Cortex of kidney (tissue), 1 donor: ENCODE measurements around the gene MYH9.
"Not testable (repeated sequence)": the region's sequence is repeated elsewhere in the genome, so short reads cannot be mapped to it uniquely, and the experiment has no call there.

ENCODE experiments used
- DNase-seq: peaks from one replicate; lab custom pipeline; 2025; lab: John Stamatoyannopoulos, UW

Gene MYH9

DNA sequence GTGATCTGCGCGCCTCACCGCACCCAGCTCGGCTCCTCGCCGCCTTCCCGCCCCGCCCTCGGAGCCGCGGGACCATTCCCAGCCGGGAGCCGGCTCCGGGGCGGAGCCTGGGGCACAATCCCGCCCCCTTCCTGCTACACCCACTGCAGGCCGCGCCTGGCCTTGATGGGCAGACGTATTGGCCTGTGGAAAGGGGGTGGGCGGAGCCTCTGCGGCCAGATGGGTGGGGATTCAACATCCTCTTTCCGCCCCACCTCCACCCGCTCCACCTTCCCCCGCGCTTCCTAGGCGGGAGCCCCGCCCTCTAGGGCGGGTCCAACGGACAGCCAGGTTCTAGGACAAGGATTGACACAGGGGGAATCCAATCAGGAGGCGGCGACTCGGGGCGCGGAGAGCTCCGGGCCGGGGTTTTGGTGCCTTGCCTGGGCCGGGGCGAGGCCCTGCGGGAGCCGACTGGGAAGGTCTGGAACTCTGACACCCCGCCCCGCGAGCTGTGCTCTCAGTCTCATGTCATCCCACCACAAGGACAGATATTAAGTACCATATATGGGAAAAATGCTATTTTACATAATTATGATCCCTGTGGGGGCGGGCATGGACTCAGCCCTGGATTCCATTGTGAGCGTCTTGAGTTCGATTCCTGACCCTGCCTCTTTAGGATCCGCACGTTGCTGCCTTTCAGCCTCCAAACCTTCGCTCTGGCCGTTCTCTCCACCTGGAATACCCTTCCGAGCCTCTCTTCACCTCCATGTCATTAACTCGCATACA is at the start of gene MYH9:
TSS of gene MYH9 (minus strand) at position 9 of the 768 bp plus-strand sequence. CDS start 38,731 bp downstream, outside the sequence.
- peak; percentile 95 for DNase-seq

- no peak for DNase-seq
Observed at GRCh38 chr22:36435516-36436415, 48.0 kb upstream of the MYH9 start.

GRCh38 chr22:36433318-36434231 is 45.8 kb upstream of the MYH9 start:
- DNase-seq, result no peak

GRCh38 chr22:36432592-36433317 is 45.0 kb upstream of the MYH9 start:
- DNase-seq, result no peak

GRCh38 chr22:36431977-36432376 is 44.2 kb upstream of the MYH9 start:
- no peak for DNase-seq

- DNase-seq, result no peak
Observed at GRCh38 chr22:36430863-36431262, 43.1 kb upstream of the MYH9 start.

GRCh38 chr22:36427952-36428351 is 40.2 kb upstream of the MYH9 start:
- not testable (repeated sequence) for DNase-seq

DNA sequence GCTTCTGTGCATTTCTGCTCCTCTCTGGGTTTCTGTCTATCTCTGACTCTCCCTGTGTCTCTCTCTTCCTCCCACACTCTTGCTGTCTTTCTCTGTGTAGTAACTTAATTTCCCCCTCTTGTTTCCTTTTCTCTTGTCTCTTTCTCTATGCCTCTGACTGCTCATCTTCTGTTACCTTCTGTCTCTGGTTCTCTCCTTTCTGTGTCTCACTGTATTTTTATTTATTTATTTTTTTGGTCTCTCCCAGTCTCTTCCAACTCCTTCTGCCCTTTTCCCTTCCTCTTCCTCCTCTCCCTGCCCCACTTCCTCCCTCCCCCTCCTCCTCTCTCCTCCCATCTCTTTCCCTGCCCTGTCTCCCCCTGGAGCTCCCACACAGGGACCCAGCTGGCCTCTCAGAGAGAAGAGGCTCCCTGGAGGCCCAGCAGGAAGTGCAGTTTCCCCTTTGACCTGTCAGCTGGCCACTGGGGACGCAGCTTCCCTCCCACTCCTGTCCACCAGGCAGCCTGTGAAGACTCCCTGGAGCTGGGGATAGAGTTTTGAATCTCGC is 38.3 kb upstream of the MYH9 start:
- no peak for DNase-seq

DNA sequence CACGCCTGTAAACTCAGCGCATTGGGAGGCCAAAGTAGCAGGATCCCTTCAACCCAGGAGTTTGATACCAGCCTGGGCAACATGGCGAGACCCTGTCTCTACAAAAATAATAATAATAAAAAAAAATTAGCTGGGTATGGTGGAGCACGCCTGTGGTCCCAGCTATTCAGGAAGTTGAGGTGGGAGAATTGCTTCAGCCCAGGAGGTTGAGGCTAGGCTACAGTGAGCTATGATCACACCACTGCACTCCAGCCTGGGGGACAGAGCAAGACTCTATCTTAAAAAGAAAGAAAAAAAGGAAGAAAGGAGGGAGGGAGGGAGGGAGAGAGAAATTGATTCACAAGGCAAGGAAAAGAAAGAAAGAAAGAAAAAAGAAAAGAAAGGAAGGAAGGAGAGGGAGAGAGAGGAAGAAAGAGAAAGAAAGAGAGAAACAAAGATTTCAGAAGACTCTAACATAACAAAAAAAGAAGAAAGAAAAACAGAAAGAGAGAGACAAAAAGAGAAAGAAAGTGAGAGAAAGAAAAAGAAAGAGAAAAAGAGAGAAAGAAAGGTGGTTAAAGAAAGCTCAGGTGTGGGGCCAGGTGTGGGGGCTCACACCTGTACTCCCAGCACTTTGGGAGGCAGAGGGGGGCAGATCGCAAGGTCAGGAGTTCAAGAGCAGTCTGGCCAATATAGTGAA is 37.3 kb upstream of the MYH9 start:
- DNase-seq, result no peak

GRCh38 chr22:36424466-36424865 is 36.7 kb upstream of the MYH9 start:
- DNase-seq, result not testable (repeated sequence)

DNA sequence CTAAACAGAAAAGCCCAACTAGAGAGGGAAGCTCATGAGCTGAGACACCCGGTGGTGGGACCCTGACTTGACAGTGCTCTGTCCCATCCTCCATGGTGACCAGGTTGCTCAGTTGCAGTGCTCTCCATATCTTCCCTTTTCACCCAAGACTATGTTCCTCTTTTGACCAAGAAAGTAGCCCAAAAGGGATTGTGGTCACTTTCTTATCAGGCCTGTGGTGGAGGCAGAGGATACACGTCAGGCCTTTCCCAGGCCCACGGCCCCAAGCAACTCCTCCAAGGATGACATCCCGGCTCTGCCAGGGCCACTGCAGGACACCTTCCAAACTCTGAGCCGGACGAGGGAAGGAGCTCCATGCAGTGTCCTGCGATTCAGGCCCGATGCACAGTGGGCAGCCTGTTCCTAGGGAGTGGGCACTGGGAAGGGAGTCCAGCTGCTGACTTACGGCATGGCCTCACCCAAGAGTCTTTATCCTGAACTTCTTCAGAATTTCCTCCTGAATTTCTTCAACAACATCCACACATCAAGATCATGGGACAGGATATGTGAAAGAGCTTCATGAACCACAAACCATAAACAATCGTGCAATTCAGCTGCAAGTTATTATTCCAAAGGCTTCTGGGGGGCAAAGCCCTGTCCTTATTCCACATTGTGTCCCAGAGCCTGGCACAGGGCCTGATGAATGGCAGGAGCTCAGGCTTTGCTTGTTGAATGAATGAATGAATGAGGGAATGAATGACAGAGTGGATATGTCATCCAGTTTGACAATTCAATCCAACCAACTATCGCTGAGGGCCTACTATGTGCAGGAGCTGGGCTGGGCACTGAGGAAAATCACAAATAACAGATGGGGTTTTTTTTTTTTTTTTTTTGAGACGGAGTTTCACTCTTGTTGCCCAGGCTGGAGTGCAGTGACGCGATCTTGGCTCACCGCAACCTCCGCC is 36.0 kb upstream of the MYH9 start:
- DNase-seq, result no peak

GRCh38 chr22:36422287-36423014 is 34.7 kb upstream of the MYH9 start:
- no peak for DNase-seq

- no peak for DNase-seq
Observed at GRCh38 chr22:36419912-36420882, 32.4 kb upstream of the MYH9 start.

- no peak for DNase-seq
Observed at GRCh38 chr22:36419177-36419911, 31.6 kb upstream of the MYH9 start.

DNA sequence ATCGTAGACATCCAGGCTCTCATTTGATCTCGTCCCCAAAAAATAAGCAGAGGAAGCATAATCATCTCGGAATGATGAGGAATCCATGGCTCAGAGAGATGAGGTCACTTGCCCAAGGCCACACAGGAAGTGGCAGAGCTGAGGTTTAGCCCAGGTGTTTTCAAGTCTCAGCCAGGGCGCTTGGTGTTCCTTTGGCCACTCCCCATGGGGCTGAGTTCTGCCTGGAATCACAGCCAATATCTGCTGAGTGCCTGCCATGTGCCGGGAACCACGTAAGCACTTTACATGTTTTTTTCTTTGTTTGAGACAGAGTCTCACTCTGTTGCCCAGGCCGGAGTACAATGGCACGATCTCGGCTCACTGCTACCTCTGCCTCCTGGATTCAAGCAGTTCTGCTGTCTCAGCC is 29.5 kb upstream of the MYH9 start:
- no peak for DNase-seq

- no peak for DNase-seq
Observed at GRCh38 chr22:36415415-36416168, 27.8 kb upstream of the MYH9 start.
